HepG2 (cell line): ENCODE measurements around the gene CD48.

Experiments
- GABPA ChIP-seq, 2 experiments: IDR thresholded peaks; 2 replicates each; pipeline ENCODE4 v1.6.1; 2011 to 2016; ENCODE audit warnings: low read depth in 2 of 2, low read length in 1 of 2, missing biosample characterization in 1 of 2, missing genetic modification characterization in 1 of 2
- NR1H2 ChIP-seq: sonication (generic); formaldehyde crosslinking; IDR thresholded peaks from 2 replicates; pipeline ENCODE4 v1.8.1; 2022; ENCODE audit warnings: low read depth, missing genetic modification reagents, borderline replicate concordance
- RFX5 ChIP-seq: IDR thresholded peaks from 2 replicates; pipeline ENCODE4 v1.6.1; 2011; ENCODE audit warnings: low read depth, low read length, improper control_type of control experiment
- SIN3A ChIP-seq: IDR thresholded peaks from 2 replicates; pipeline ENCODE4 v1.6.1; 2011; ENCODE audit warnings: low read depth, mild to moderate bottlenecking, control low read depth, low read length, borderline replicate concordance
- TF ChIP-seq, protein P1 (sequence below): sonication (generic); formaldehyde crosslinking; IDR thresholded peaks from 2 replicates; pipeline ENCODE4 v1.5.0; 2020; ENCODE audit warnings: mild to moderate bottlenecking, missing genetic modification reagents, moderate library complexity
- TF ChIP-seq, protein P2 (sequence below), 2 experiments: fragments of 450-650 bp in 1 of 2; sonication (generic) in 1 of 2; formaldehyde crosslinking in 1 of 2; IDR thresholded peaks; 2 replicates each; pipeline versions ENCODE4 v1.6.1 to v1.8.0; 2016 to 2022; ENCODE audit warnings: antibody characterized with exemption in 1 of 2, mild to moderate bottlenecking in 1 of 2, missing genetic modification reagents in 1 of 2
- TF ChIP-seq, protein P3 (sequence below), 2 experiments: IDR thresholded peaks; 2 replicates each; pipeline ENCODE4 v1.6.1; 2011 to 2012; ENCODE audit warnings: low read length in 2 of 2, borderline replicate concordance in 1 of 2, low read depth in 1 of 2, mild to moderate bottlenecking in 1 of 2, moderate library complexity in 1 of 2

DNA sequence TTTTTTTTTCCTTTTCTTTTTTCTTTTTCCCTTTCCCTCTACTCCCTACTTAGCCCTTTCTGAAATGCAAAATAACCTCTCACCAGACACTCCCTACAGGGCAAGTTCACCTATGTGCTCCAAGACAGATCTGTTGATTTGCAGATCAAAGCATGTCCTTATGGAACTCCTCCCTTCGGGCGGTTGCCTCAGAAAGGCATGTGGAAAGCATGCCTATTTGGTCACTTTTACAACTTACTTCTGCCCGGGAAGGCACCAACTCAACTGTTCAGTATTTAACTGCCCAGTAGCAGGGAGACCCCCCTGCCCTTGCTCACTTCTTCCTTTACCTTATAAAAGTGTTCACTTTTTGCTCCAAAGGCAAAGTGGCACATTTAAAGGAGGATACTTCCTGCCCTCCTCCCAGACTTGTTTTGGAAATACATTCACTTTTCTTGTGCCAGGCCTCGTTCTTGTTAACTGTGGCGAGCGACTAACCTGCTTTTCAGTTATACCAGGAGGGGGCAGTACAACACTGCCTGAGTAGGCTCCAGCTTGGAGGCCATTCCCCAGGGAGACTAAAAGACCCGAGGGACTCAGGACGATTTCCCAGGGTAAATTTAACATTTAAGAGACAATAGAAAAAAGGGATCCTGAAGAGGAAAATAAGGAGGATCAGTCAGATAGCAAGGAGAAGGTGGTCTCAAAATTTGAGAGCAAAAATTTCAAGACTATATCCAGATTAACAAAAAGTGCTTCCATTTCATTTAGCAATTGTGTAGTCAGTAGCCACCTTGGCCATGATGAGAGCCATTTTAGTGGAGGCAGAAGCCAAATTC, 15.1 kb upstream of the CD48 start:
- TF ChIP-seq, protein P1, sequence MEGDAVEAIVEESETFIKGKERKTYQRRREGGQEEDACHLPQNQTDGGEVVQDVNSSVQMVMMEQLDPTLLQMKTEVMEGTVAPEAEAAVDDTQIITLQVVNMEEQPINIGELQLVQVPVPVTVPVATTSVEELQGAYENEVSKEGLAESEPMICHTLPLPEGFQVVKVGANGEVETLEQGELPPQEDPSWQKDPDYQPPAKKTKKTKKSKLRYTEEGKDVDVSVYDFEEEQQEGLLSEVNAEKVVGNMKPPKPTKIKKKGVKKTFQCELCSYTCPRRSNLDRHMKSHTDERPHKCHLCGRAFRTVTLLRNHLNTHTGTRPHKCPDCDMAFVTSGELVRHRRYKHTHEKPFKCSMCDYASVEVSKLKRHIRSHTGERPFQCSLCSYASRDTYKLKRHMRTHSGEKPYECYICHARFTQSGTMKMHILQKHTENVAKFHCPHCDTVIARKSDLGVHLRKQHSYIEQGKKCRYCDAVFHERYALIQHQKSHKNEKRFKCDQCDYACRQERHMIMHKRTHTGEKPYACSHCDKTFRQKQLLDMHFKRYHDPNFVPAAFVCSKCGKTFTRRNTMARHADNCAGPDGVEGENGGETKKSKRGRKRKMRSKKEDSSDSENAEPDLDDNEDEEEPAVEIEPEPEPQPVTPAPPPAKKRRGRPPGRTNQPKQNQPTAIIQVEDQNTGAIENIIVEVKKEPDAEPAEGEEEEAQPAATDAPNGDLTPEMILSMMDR (CRISPR knock-in tag) = peak; percentile 80
- TF ChIP-seq GABPA (IDR thresholded peaks at IDR 0.05; ENCODE audit: low read depth, low read length) (no peak), GABPA (CRISPR knock-in tag; IDR thresholded peaks at IDR 0.05; ENCODE audit: low read depth) (no peak), SIN3A (no peak), NR1H2 (CRISPR knock-in tag) (no peak), RFX5 (no peak)
- TF ChIP-seq, protein P2, sequence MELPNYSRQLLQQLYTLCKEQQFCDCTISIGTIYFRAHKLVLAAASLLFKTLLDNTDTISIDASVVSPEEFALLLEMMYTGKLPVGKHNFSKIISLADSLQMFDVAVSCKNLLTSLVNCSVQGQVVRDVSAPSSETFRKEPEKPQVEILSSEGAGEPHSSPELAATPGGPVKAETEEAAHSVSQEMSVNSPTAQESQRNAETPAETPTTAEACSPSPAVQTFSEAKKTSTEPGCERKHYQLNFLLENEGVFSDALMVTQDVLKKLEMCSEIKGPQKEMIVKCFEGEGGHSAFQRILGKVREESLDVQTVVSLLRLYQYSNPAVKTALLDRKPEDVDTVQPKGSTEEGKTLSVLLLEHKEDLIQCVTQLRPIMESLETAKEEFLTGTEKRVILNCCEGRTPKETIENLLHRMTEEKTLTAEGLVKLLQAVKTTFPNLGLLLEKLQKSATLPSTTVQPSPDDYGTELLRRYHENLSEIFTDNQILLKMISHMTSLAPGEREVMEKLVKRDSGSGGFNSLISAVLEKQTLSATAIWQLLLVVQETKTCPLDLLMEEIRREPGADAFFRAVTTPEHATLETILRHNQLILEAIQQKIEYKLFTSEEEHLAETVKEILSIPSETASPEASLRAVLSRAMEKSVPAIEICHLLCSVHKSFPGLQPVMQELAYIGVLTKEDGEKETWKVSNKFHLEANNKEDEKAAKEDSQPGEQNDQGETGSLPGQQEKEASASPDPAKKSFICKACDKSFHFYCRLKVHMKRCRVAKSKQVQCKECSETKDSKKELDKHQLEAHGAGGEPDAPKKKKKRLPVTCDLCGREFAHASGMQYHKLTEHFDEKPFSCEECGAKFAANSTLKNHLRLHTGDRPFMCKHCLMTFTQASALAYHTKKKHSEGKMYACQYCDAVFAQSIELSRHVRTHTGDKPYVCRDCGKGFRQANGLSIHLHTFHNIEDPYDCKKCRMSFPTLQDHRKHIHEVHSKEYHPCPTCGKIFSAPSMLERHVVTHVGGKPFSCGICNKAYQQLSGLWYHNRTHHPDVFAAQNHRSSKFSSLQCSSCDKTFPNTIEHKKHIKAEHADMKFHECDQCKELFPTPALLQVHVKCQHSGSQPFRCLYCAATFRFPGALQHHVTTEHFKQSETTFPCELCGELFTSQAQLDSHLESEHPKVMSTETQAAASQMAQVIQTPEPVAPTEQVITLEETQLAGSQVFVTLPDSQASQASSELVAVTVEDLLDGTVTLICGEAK (IDR thresholded peaks at IDR 0.05) = no peak
- TF ChIP-seq, protein P2 (CRISPR knock-in tag; IDR thresholded peaks at IDR 0.05) = no peak
- TF ChIP-seq, protein P3, sequence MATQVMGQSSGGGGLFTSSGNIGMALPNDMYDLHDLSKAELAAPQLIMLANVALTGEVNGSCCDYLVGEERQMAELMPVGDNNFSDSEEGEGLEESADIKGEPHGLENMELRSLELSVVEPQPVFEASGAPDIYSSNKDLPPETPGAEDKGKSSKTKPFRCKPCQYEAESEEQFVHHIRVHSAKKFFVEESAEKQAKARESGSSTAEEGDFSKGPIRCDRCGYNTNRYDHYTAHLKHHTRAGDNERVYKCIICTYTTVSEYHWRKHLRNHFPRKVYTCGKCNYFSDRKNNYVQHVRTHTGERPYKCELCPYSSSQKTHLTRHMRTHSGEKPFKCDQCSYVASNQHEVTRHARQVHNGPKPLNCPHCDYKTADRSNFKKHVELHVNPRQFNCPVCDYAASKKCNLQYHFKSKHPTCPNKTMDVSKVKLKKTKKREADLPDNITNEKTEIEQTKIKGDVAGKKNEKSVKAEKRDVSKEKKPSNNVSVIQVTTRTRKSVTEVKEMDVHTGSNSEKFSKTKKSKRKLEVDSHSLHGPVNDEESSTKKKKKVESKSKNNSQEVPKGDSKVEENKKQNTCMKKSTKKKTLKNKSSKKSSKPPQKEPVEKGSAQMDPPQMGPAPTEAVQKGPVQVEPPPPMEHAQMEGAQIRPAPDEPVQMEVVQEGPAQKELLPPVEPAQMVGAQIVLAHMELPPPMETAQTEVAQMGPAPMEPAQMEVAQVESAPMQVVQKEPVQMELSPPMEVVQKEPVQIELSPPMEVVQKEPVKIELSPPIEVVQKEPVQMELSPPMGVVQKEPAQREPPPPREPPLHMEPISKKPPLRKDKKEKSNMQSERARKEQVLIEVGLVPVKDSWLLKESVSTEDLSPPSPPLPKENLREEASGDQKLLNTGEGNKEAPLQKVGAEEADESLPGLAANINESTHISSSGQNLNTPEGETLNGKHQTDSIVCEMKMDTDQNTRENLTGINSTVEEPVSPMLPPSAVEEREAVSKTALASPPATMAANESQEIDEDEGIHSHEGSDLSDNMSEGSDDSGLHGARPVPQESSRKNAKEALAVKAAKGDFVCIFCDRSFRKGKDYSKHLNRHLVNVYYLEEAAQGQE (IDR thresholded peaks at IDR 0.05; ENCODE audit: borderline replicate concordance in 1 of 2, low read depth in 1 of 2, low read length in 2 of 2) = no peak
